Stimulated activated CD4-positive, alpha-beta T cell treated with anti-CD3 and anti-CD28 coated beads, Interleukin-4, amount 100 ng/mL, for 48 hours (primary cell): ENCODE measurements around the gene MANEA.

Experiments
- DNase-seq, 2 donors: peaks; one replicate each; pipeline ENCODE4 v3.0.0-alpha.2; 2020; ENCODE audit warnings: low read depth in 2 of 2

MANEA gene

GRCh38 chr6:95587989-95588388 lies 10.7 kb downstream of the MANEA start:
- DNase-seq = no peak

- no peak for DNase-seq
Measured at GRCh38 chr6:95589067-95589466, 11.7 kb downstream of the MANEA start.

GRCh38 chr6:95589826-95590570 lies 12.7 kb downstream of the MANEA start:
- no peak for DNase-seq

- no peak for DNase-seq
Measured at GRCh38 chr6:95593025-95593424, 15.7 kb downstream of the MANEA start.

GRCh38 chr6:95596021-95596420 lies 18.7 kb downstream of the MANEA start:
- DNase-seq = no peak

- DNase-seq = no peak
Measured at GRCh38 chr6:95599706-95600105, 22.4 kb downstream of the MANEA start.

GRCh38 chr6:95601133-95601532 lies 23.8 kb downstream of the MANEA start:
- no peak for DNase-seq

- DNase-seq = no peak
Measured at GRCh38 chr6:95614094-95614493, 36.8 kb downstream of the MANEA start.

- DNase-seq = no peak
Measured at GRCh38 chr6:95629551-95629950, 52.2 kb downstream of the MANEA start.

- DNase-seq = no peak
Measured at GRCh38 chr6:95636552-95637431, 59.5 kb downstream of the MANEA start.

- no peak for DNase-seq
Measured at GRCh38 chr6:95648636-95649035, 71.3 kb downstream of the MANEA start.

- no peak for DNase-seq
Measured at GRCh38 chr6:95649451-95649850, 72.1 kb downstream of the MANEA start.

GRCh38 chr6:95654176-95654575 lies 76.8 kb downstream of the MANEA start:
- DNase-seq = no peak

- DNase-seq = no peak
Measured at GRCh38 chr6:95658886-95659285, 81.6 kb downstream of the MANEA start.
